HEK293 (cell line): Measurements from ENCODE around the gene DIDO1.

Experiments
- GLIS1 ChIP-seq: fragments of 450-650 bp; formaldehyde crosslinking; IDR thresholded peaks from 2 replicates; pipeline ENCODE4 v1.5.1; 2016; ENCODE audit warnings: missing biosample characterization, missing genetic modification characterization
- GLIS2 ChIP-seq: fragments of 450-650 bp; formaldehyde crosslinking; IDR thresholded peaks from 2 replicates; pipeline ENCODE4 v1.5.1; 2016; ENCODE audit warnings: missing biosample characterization, missing genetic modification characterization
- HOXC10 ChIP-seq: sonication (generic); formaldehyde crosslinking; IDR thresholded peaks from 2 replicates; pipeline ENCODE4 v1.8.1; 2023; ENCODE audit warnings: mild to moderate bottlenecking, missing genetic modification reagents
- KLF16 ChIP-seq: fragments of 450-650 bp; formaldehyde crosslinking; IDR thresholded peaks from 2 replicates; pipeline ENCODE4 v1.5.1; 2017; ENCODE audit warnings: missing biosample characterization, missing genetic modification characterization
- OSR2 ChIP-seq: fragments of 450-650 bp; formaldehyde crosslinking; IDR thresholded peaks from 2 replicates; pipeline ENCODE4 v1.5.1; 2016; ENCODE audit warnings: missing biosample characterization, missing genetic modification characterization
- RBAK ChIP-seq: fragments of 450-650 bp; formaldehyde crosslinking; IDR thresholded peaks from 2 replicates; pipeline ENCODE4 v1.5.1; 2016; ENCODE audit warnings: missing biosample characterization, missing genetic modification characterization
- REPIN1 ChIP-seq: fragments of 450-650 bp; formaldehyde crosslinking; IDR thresholded peaks from 2 replicates; pipeline ENCODE4 v1.5.1; 2017; ENCODE audit warnings: missing biosample characterization, missing genetic modification characterization, low read depth
- SP3 ChIP-seq: fragments of 450-650 bp; formaldehyde crosslinking; IDR thresholded peaks from 2 replicates; pipeline ENCODE4 v1.5.1; 2016; ENCODE audit warnings: missing biosample characterization, missing genetic modification characterization
- ZBTB21 ChIP-seq: fragments of 450-650 bp; formaldehyde crosslinking; IDR thresholded peaks from 2 replicates; pipeline ENCODE4 v1.5.1; 2017; ENCODE audit warnings: missing biosample characterization, missing genetic modification characterization
- ZBTB48 ChIP-seq: fragments of 450-650 bp; formaldehyde crosslinking; IDR thresholded peaks from 2 replicates; pipeline ENCODE4 v1.5.1; 2016; ENCODE audit warnings: missing biosample characterization, missing genetic modification characterization
- ZFP37 ChIP-seq: fragments of 450-650 bp; formaldehyde crosslinking; IDR thresholded peaks from 2 replicates; pipeline ENCODE4 v1.5.1; 2016; ENCODE audit warnings: missing biosample characterization, missing genetic modification characterization
- ZNF174 ChIP-seq: fragments of 450-650 bp; formaldehyde crosslinking; IDR thresholded peaks from 2 replicates; pipeline ENCODE4 v1.5.0; 2017; ENCODE audit warnings: missing biosample characterization, mild to moderate bottlenecking, missing genetic modification characterization
- ZNF211 ChIP-seq: fragments of 450-650 bp; formaldehyde crosslinking; IDR thresholded peaks from 2 replicates; pipeline ENCODE4 v1.5.1; 2016; ENCODE audit warnings: low read depth, missing biosample characterization, missing genetic modification characterization
- ZNF223 ChIP-seq: fragments of 450-650 bp; formaldehyde crosslinking; IDR thresholded peaks from 2 replicates; pipeline ENCODE4 v1.5.1; 2016; ENCODE audit warnings: missing biosample characterization, missing genetic modification characterization
- ZNF274 ChIP-seq, 2 experiments: fragments of 200-500 bp in 1 of 2; fragments of 450-650 bp in 1 of 2; sonication (Bioruptor generic) in 1 of 2; formaldehyde crosslinking in 1 of 2; IDR thresholded peaks; 2 replicates each; pipeline versions ENCODE4 v1.5.1 to v1.6.1; 2014 to 2016; ENCODE audit warnings: borderline replicate concordance in 1 of 2, inconsistent platforms in 1 of 2, low read length in 1 of 2, missing biosample characterization in 1 of 2, missing genetic modification characterization in 1 of 2
- ZNF530 ChIP-seq: fragments of 450-650 bp; formaldehyde crosslinking; IDR thresholded peaks from 2 replicates; pipeline ENCODE4 v1.5.1; 2016; ENCODE audit warnings: low read depth, missing biosample characterization, missing genetic modification characterization
- ZNF548 ChIP-seq: fragments of 450-650 bp; formaldehyde crosslinking; IDR thresholded peaks from 2 replicates; pipeline ENCODE4 v1.5.1; 2016; ENCODE audit warnings: missing biosample characterization, missing genetic modification characterization
- ZNF600 ChIP-seq: fragments of 450-650 bp; formaldehyde crosslinking; IDR thresholded peaks from 2 replicates; pipeline ENCODE4 v1.5.1; 2016; ENCODE audit warnings: missing biosample characterization, missing genetic modification characterization
- ZNF624 ChIP-seq: fragments of 450-650 bp; formaldehyde crosslinking; IDR thresholded peaks from 2 replicates; pipeline ENCODE4 v1.5.1; 2017; ENCODE audit warnings: missing biosample characterization, missing genetic modification characterization
- ZNF658 ChIP-seq: fragments of 450-650 bp; formaldehyde crosslinking; IDR thresholded peaks from 2 replicates; pipeline ENCODE4; 2016; ENCODE audit warnings: missing biosample characterization, missing genetic modification characterization
- ZNF664 ChIP-seq: fragments of 450-650 bp; formaldehyde crosslinking; IDR thresholded peaks from 2 replicates; pipeline ENCODE4 v1.5.1; 2016; ENCODE audit warnings: missing biosample characterization, missing genetic modification characterization
- ZNF670 ChIP-seq: fragments of 450-650 bp; formaldehyde crosslinking; IDR thresholded peaks from 2 replicates; pipeline ENCODE4 v1.5.1; 2016; ENCODE audit warnings: missing biosample characterization, missing genetic modification characterization, low read depth
- ZSCAN30 ChIP-seq: fragments of 450-650 bp; IDR thresholded peaks from 2 replicates; pipeline ENCODE4 v1.5.1; 2018; ENCODE audit warnings: missing biosample characterization, mild to moderate bottlenecking, missing genetic modification characterization, moderate library complexity
- TF ChIP-seq, protein P1 (sequence below): fragments of 450-650 bp; formaldehyde crosslinking; IDR thresholded peaks from 2 replicates; pipeline ENCODE4 v1.5.1; 2016; ENCODE audit warnings: missing biosample characterization, missing genetic modification characterization
- TF ChIP-seq, protein P2 (sequence below): fragments of 450-650 bp; formaldehyde crosslinking; IDR thresholded peaks from 2 replicates; pipeline ENCODE4 v1.5.1; 2016; ENCODE audit warnings: missing biosample characterization, missing genetic modification characterization, borderline replicate concordance
- TF ChIP-seq, protein P3 (sequence below): fragments of 450-650 bp; IDR thresholded peaks from 2 replicates; pipeline ENCODE4 v1.5.1; 2018; ENCODE audit warnings: missing biosample characterization, mild to moderate bottlenecking, missing genetic modification characterization
- TF ChIP-seq, protein P4 (sequence below): fragments of 450-650 bp; formaldehyde crosslinking; IDR thresholded peaks from 2 replicates; pipeline ENCODE4 v1.5.1; 2017; ENCODE audit warnings: missing biosample characterization, missing genetic modification characterization
- TF ChIP-seq, protein P5 (sequence below): fragments of 450-650 bp; formaldehyde crosslinking; IDR thresholded peaks from 2 replicates; pipeline ENCODE4 v1.5.1; 2016; ENCODE audit warnings: missing biosample characterization, missing genetic modification characterization, low read depth
- TF ChIP-seq, protein P6 (sequence below): fragments of 450-650 bp; formaldehyde crosslinking; IDR thresholded peaks from 2 replicates; pipeline ENCODE4 v1.5.1; 2017; ENCODE audit warnings: missing biosample characterization, missing genetic modification characterization

DIDO1 gene

DNA sequence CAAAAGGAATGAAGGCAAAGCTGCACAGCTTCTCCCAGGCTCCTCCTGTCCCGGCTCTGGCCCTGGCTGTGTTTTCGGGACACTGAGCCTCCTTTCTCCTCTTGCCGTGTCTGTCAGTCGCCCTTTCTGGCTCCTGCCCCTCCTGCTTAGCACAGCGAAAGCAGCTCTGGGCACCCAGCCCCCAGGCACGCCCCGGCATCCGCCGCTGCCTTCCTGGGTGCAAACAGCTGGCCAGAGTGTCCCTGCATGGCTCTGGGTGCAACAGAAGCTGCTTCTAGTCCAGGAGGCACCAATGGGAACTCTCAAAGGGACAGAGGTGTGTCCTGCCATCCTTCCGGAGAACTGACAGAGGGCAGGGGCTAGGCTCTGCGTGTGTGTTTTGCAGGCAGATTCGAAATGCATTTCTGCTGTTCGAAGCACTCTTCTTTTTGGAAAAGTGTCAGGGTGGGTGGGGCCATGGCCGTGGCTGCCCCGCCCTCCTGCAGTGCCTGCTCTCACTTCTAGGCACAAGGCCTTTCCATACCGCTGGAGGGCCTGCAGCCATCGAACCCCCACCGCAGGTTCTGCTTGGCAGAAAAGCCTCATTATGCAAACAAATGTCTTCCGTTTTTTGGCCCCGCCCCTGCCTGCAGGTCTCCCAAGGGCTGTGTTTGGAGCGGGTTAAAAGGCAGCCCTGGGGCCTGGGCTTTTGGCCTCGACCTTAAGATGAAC, 93.9 kb downstream of the DIDO1 start (continued):
- TF ChIP-seq, protein P1, sequence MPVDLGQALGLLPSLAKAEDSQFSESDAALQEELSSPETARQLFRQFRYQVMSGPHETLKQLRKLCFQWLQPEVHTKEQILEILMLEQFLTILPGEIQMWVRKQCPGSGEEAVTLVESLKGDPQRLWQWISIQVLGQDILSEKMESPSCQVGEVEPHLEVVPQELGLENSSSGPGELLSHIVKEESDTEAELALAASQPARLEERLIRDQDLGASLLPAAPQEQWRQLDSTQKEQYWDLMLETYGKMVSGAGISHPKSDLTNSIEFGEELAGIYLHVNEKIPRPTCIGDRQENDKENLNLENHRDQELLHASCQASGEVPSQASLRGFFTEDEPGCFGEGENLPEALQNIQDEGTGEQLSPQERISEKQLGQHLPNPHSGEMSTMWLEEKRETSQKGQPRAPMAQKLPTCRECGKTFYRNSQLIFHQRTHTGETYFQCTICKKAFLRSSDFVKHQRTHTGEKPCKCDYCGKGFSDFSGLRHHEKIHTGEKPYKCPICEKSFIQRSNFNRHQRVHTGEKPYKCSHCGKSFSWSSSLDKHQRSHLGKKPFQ (tag by site-specific recombination) = no peak
- TF ChIP-seq ZSCAN30 (tag by site-specific recombination) (peak; percentile 34; the same call in 1 of the 2 replicates), HOXC10 (no peak), ZNF530 (no peak), REPIN1 (tag by site-specific recombination) (no peak), ZBTB21 (tag by site-specific recombination) (no peak), ZNF211 (tag by site-specific recombination) (no peak), GLIS1 (tag by site-specific recombination) (peak; percentile 76), ZBTB48 (no peak), ZNF664 (tag by site-specific recombination) (no peak), GLIS2 (tag by site-specific recombination) (no peak), ZNF600 (tag by site-specific recombination) (peak; percentile 37; the same call in 1 of the 2 replicates), OSR2 (tag by site-specific recombination) (no peak), RBAK (tag by site-specific recombination) (no peak), ZNF174 (tag by site-specific recombination) (no peak), ZNF624 (tag by site-specific recombination) (no peak), ZNF223 (tag by site-specific recombination) (no peak), ZNF274 (IDR thresholded peaks at IDR 0.05; ENCODE audit: low read length) (no peak), ZNF274 (tag by site-specific recombination; IDR thresholded peaks at IDR 0.05; ENCODE audit: borderline replicate concordance) (no peak), ZFP37 (tag by site-specific recombination) (no peak), KLF16 (0 out of 2 replicates have a peak, but pooled peaks have one; percentile 27), ZNF670 (no peak), ZNF658 (tag by site-specific recombination) (no peak), ZNF548 (no peak), SP3 (tag by site-specific recombination) (peak; percentile 35; the same call in 1 of the 2 replicates)
- TF ChIP-seq, protein P2, sequence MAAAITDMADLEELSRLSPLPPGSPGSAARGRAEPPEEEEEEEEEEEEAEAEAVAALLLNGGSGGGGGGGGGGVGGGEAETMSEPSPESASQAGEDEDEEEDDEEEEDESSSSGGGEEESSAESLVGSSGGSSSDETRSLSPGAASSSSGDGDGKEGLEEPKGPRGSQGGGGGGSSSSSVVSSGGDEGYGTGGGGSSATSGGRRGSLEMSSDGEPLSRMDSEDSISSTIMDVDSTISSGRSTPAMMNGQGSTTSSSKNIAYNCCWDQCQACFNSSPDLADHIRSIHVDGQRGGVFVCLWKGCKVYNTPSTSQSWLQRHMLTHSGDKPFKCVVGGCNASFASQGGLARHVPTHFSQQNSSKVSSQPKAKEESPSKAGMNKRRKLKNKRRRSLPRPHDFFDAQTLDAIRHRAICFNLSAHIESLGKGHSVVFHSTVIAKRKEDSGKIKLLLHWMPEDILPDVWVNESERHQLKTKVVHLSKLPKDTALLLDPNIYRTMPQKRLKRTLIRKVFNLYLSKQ = no peak
- TF ChIP-seq, protein P3, sequence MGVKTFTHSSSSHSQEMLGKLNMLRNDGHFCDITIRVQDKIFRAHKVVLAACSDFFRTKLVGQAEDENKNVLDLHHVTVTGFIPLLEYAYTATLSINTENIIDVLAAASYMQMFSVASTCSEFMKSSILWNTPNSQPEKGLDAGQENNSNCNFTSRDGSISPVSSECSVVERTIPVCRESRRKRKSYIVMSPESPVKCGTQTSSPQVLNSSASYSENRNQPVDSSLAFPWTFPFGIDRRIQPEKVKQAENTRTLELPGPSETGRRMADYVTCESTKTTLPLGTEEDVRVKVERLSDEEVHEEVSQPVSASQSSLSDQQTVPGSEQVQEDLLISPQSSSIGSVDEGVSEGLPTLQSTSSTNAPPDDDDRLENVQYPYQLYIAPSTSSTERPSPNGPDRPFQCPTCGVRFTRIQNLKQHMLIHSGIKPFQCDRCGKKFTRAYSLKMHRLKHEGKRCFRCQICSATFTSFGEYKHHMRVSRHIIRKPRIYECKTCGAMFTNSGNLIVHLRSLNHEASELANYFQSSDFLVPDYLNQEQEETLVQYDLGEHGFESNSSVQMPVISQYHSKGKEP = peak; percentile 57; the same call in 1 of the 2 replicates
- TF ChIP-seq, protein P4, sequence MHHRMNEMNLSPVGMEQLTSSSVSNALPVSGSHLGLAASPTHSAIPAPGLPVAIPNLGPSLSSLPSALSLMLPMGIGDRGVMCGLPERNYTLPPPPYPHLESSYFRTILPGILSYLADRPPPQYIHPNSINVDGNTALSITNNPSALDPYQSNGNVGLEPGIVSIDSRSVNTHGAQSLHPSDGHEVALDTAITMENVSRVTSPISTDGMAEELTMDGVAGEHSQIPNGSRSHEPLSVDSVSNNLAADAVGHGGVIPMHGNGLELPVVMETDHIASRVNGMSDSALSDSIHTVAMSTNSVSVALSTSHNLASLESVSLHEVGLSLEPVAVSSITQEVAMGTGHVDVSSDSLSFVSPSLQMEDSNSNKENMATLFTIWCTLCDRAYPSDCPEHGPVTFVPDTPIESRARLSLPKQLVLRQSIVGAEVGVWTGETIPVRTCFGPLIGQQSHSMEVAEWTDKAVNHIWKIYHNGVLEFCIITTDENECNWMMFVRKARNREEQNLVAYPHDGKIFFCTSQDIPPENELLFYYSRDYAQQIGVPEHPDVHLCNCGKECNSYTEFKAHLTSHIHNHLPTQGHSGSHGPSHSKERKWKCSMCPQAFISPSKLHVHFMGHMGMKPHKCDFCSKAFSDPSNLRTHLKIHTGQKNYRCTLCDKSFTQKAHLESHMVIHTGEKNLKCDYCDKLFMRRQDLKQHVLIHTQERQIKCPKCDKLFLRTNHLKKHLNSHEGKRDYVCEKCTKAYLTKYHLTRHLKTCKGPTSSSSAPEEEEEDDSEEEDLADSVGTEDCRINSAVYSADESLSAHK (tag by site-specific recombination) = no peak
- TF ChIP-seq, protein P5, sequence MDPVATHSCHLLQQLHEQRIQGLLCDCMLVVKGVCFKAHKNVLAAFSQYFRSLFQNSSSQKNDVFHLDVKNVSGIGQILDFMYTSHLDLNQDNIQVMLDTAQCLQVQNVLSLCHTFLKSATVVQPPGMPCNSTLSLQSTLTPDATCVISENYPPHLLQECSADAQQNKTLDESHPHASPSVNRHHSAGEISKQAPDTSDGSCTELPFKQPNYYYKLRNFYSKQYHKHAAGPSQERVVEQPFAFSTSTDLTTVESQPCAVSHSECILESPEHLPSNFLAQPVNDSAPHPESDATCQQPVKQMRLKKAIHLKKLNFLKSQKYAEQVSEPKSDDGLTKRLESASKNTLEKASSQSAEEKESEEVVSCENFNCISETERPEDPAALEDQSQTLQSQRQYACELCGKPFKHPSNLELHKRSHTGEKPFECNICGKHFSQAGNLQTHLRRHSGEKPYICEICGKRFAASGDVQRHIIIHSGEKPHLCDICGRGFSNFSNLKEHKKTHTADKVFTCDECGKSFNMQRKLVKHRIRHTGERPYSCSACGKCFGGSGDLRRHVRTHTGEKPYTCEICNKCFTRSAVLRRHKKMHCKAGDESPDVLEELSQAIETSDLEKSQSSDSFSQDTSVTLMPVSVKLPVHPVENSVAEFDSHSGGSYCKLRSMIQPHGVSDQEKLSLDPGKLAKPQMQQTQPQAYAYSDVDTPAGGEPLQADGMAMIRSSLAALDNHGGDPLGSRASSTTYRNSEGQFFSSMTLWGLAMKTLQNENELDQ (tag by site-specific recombination) = no peak
- TF ChIP-seq, protein P6, sequence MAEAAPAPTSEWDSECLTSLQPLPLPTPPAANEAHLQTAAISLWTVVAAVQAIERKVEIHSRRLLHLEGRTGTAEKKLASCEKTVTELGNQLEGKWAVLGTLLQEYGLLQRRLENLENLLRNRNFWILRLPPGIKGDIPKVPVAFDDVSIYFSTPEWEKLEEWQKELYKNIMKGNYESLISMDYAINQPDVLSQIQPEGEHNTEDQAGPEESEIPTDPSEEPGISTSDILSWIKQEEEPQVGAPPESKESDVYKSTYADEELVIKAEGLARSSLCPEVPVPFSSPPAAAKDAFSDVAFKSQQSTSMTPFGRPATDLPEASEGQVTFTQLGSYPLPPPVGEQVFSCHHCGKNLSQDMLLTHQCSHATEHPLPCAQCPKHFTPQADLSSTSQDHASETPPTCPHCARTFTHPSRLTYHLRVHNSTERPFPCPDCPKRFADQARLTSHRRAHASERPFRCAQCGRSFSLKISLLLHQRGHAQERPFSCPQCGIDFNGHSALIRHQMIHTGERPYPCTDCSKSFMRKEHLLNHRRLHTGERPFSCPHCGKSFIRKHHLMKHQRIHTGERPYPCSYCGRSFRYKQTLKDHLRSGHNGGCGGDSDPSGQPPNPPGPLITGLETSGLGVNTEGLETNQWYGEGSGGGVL (tag by site-specific recombination) = no peak
